WI38 (cell line): ENCODE results near the gene RIPPLY2.
"Not testable (repeated sequence)": the region's sequence is repeated elsewhere in the genome, so short reads cannot be mapped to it uniquely, and the experiment has no call there.

Source experiments
- H3K4me3 ChIP-seq: 2 replicates; pipeline ENCODE4 v1.5.1; 2011; ENCODE audit warnings: low read depth, mild to moderate bottlenecking, control low read depth, low read length
- CTCF ChIP-seq: IDR thresholded peaks from 2 replicates; pipeline ENCODE4 v1.5.1; 2012; ENCODE audit warnings: low read depth, mild to moderate bottlenecking, control low read depth, low read length

Gene RIPPLY2

GRCh38 chr6:83883240-83883639, 30.1 kb downstream of the RIPPLY2 start:
- no peak for TF ChIP-seq CTCF
- no peak overlapping the region for H3K4me3 ChIP-seq

GRCh38 chr6:83884523-83884922, 31.4 kb downstream of the RIPPLY2 start:
- no peak overlapping the region for H3K4me3 ChIP-seq
- no peak for TF ChIP-seq CTCF

- no peak overlapping the region for H3K4me3 ChIP-seq
- TF ChIP-seq CTCF, result no peak
Observed at GRCh38 chr6:83885984-83886383, 32.8 kb downstream of the RIPPLY2 start.

GRCh38 chr6:83889621-83890020, 36.5 kb downstream of the RIPPLY2 start:
- TF ChIP-seq CTCF, result no peak
- H3K4me3 ChIP-seq, result no peak overlapping the region

GRCh38 chr6:83890520-83890919, 37.4 kb downstream of the RIPPLY2 start:
- H3K4me3 ChIP-seq, result no peak overlapping the region
- TF ChIP-seq CTCF, result no peak

- no peak overlapping the region for H3K4me3 ChIP-seq
- TF ChIP-seq CTCF, result no peak
Observed at GRCh38 chr6:83891586-83891985, 38.4 kb downstream of the RIPPLY2 start.

GRCh38 chr6:83893024-83893423, 39.9 kb downstream of the RIPPLY2 start:
- H3K4me3 ChIP-seq, result no peak overlapping the region
- TF ChIP-seq CTCF, result no peak

- H3K4me3 ChIP-seq, result not testable (repeated sequence)
Observed at GRCh38 chr6:83897094-83897493, 43.9 kb downstream of the RIPPLY2 start.
